HepG2 (cell line): ENCODE results near the gene AHCYL1. TPM values are rescaled to one million over a fixed set of nuclear protein-coding genes. Genes with fewer than 3 reads are reported as not detected.

Experiments used
- ATAC-seq: fragments of 200-7000 bp; cut with Tn5 transposase; 3 replicates; pipeline ENCODE4 v1.9.1; 2020; ENCODE audit warnings: mild to moderate bottlenecking, moderate library complexity
- BruUV-seq: library from RNA; stranded (reverse); fragments of 400-500 nt; replicated peaks from 2 replicates; lab custom pipeline; 2021; lab: Mats Ljungman, UMichigan
- CTCF ChIA-PET: fragments of 300-600 bp; formaldehyde crosslinking; extraction: SDS; loops from one replicate; lab custom pipeline; 2021; ENCODE audit warnings: low total read pairs, inconsistent platforms, low intra/inter-chr PET ratio; lab: Yijun Ruan, JAX
- POLR2A ChIA-PET: fragments of 350-600 bp; sonication (Branson Sonifier 250); formaldehyde crosslinking; loops from one replicate; lab custom pipeline; 2020; ENCODE audit warnings: antibody characterized with exemption, inconsistent platforms; lab: Yijun Ruan, JAX
- DNase-seq: peaks from one replicate; pipeline ENCODE4 v3.0.0-alpha.2; 2015; ENCODE audit warnings: low spot score
- FAIRE-seq: peaks from 3 replicates; lab custom pipeline; 2011; peaks lifted over from hg19 to GRCh38; lab: Jason Lieb, UNC
- H2AFZ ChIP-seq: one replicate; pipeline ENCODE4 v1.6.1; 2011; ENCODE audit warnings: low read length, inconsistent platforms
- H3K27ac ChIP-seq: fragments of 300-600 bp; 3 replicates; pipeline ENCODE4 v1.8.0; 2011; ENCODE audit warnings: mixed run types, mild to moderate bottlenecking, mixed read lengths, low read length, inconsistent platforms; ENCODE audit not compliant: insufficient read depth; ENCODE audit errors: extremely low read length
- H3K27me3 ChIP-seq, 2 experiments: fragments of 200-600 bp in 1 of 2; 2 replicates in 1 of 2; 3 replicates in 1 of 2; pipeline versions ENCODE4 v1.6.0 to v1.8.0; 2011; ENCODE audit warnings: low read length in 2 of 2, mild to moderate bottlenecking in 2 of 2, moderate library complexity in 2 of 2, inconsistent platforms in 1 of 2; ENCODE audit not compliant: insufficient read depth in 2 of 2, control insufficient read depth in 1 of 2
- H3K36me3 ChIP-seq, 2 experiments: fragments of 200-600 bp in 1 of 2; replicated peaks in 1 of 2; 2 replicates in 1 of 2; 3 replicates in 1 of 2; pipeline versions ENCODE4 v1.5.1 to v1.8.0; 2011; ENCODE audit warnings: low read length in 2 of 2, inconsistent platforms in 1 of 2; ENCODE audit not compliant: insufficient read depth in 2 of 2, control insufficient read depth in 1 of 2
- H3K4me1 ChIP-seq: 2 replicates; pipeline ENCODE4 v1.5.1; 2012; ENCODE audit warnings: low read length, inconsistent platforms; ENCODE audit not compliant: insufficient read depth
- H3K4me2 ChIP-seq: 2 replicates; pipeline ENCODE4 v1.6.0; 2011; ENCODE audit warnings: low read depth, low read length, inconsistent platforms
- H3K4me3 ChIP-seq, 3 experiments: fragments of 200-600 bp in 1 of 3; sonication (generic), shearing (Covaris generic) in 1 of 3; replicated peaks in 1 of 3; 2 replicates each; pipeline ENCODE4 v1.5.1; 2011 to 2016; ENCODE audit warnings: low read length in 3 of 3, inconsistent platforms in 2 of 3, low read depth in 2 of 3, mild to moderate bottlenecking in 2 of 3, control low read depth in 1 of 3, mixed read lengths in 1 of 3; ENCODE audit not compliant: insufficient read depth in 1 of 3
- H3K79me2 ChIP-seq: one replicate; pipeline ENCODE4 v1.6.1; 2011; ENCODE audit warnings: low read length, inconsistent platforms; ENCODE audit not compliant: insufficient read depth
- H3K9ac ChIP-seq: 2 replicates; pipeline ENCODE4 v1.6.0; 2011; ENCODE audit warnings: mild to moderate bottlenecking, low read depth, low read length, inconsistent platforms; ENCODE audit not compliant: insufficient read depth
- H3K9me3 ChIP-seq: 2 replicates; pipeline ENCODE4 v1.5.1; 2012; ENCODE audit warnings: mild to moderate bottlenecking, low read length
- H4K20me1 ChIP-seq: 2 replicates; pipeline ENCODE4 v1.6.0; 2011; ENCODE audit warnings: inconsistent platforms, mild to moderate bottlenecking, low read length, moderate library complexity; ENCODE audit not compliant: insufficient read depth
- AHR ChIP-seq: IDR thresholded peaks from 2 replicates; pipeline ENCODE4 v1.6.1; 2018; ENCODE audit warnings: missing genetic modification reagents, missing compliant biosample characterization
- CEBPG ChIP-seq: IDR thresholded peaks from 2 replicates; pipeline ENCODE4 v1.6.1; 2016
- DMTF1 ChIP-seq: sonication (generic); formaldehyde crosslinking; IDR thresholded peaks from 2 replicates; pipeline ENCODE4 v1.4.0; 2020; ENCODE audit warnings: mild to moderate bottlenecking, missing genetic modification reagents
- ETS1 ChIP-seq: sonication (generic); formaldehyde crosslinking; IDR thresholded peaks from 2 replicates; pipeline ENCODE4 v1.4.0; 2020; ENCODE audit warnings: missing genetic modification reagents
- FOXA3 ChIP-seq: IDR thresholded peaks from 2 replicates; pipeline ENCODE4 v1.6.1; 2016; ENCODE audit warnings: missing genetic modification reagents, missing compliant biosample characterization
- GATAD2A ChIP-seq: IDR thresholded peaks from 2 replicates; pipeline ENCODE4 v1.6.1; 2016
- HCFC1 ChIP-seq: fragments of 150-350 bp; IDR thresholded peaks from 2 replicates; pipeline ENCODE4 v1.6.1; 2014; ENCODE audit warnings: low read depth, low read length
- MLLT10 ChIP-seq: sonication (generic); formaldehyde crosslinking; IDR thresholded peaks from 2 replicates; pipeline ENCODE4 v1.4.0; 2020; ENCODE audit warnings: missing genetic modification reagents
- MTF2 ChIP-seq: sonication (generic); formaldehyde crosslinking; IDR thresholded peaks from 2 replicates; pipeline ENCODE4 v1.5.0; 2020; ENCODE audit warnings: missing genetic modification reagents, borderline replicate concordance
- NBN ChIP-seq: fragments of 450-650 bp; conservative IDR thresholded peaks from 2 replicates; pipeline ENCODE4 v1.6.1; 2017
- PCBP1 ChIP-seq: fragments of 200-400 bp; formaldehyde crosslinking; IDR thresholded peaks from 2 replicates; pipeline ENCODE4 v1.6.1; 2017; ENCODE audit warnings: mild to moderate bottlenecking, low read depth, low read length, borderline replicate concordance
- POLR2AphosphoS5 ChIP-seq: IDR thresholded peaks from 2 replicates; pipeline ENCODE4 v1.6.1; 2012; ENCODE audit warnings: low read depth, low read length
- POLR2G ChIP-seq: fragments of 200-400 bp; formaldehyde crosslinking; IDR thresholded peaks from 2 replicates; pipeline ENCODE4 v1.6.1; 2018; ENCODE audit warnings: mild to moderate bottlenecking, low read depth, low read length, moderate library complexity
- TFAP4 ChIP-seq: sonication (generic); IDR thresholded peaks from 2 replicates; pipeline ENCODE4 v1.6.1; 2016; ENCODE audit warnings: low read depth, borderline replicate concordance
- THYN1 ChIP-seq: sonication (generic); formaldehyde crosslinking; IDR thresholded peaks from 2 replicates; pipeline ENCODE4 v1.8.1; 2023; ENCODE audit warnings: low read depth, mild to moderate bottlenecking, moderate library complexity, missing genetic modification reagents, borderline replicate concordance
- XRCC5 ChIP-seq: fragments of 200-400 bp; formaldehyde crosslinking; optimal IDR thresholded peaks from 2 replicates; pipeline ENCODE3; 2017; ENCODE audit warnings: mild to moderate bottlenecking, low read length
- ZNF552 ChIP-seq: sonication (generic); formaldehyde crosslinking; IDR thresholded peaks from 2 replicates; pipeline ENCODE4 v1.9.0; 2022; ENCODE audit warnings: missing genetic modification reagents, mild to moderate bottlenecking, borderline replicate concordance
- ZNF746 ChIP-seq: sonication (generic); formaldehyde crosslinking; IDR thresholded peaks from 2 replicates; pipeline ENCODE4 v1.8.0; 2022; ENCODE audit warnings: mild to moderate bottlenecking, missing genetic modification reagents
- ZNF772 ChIP-seq: sonication (generic); formaldehyde crosslinking; IDR thresholded peaks from 2 replicates; pipeline ENCODE4 v1.5.0; 2020; ENCODE audit warnings: mild to moderate bottlenecking, missing genetic modification reagents
- ZSCAN29 ChIP-seq: sonication (generic); formaldehyde crosslinking; conservative IDR thresholded peaks from 2 replicates; pipeline ENCODE4 v1.4.0; 2020; ENCODE audit warnings: mild to moderate bottlenecking, missing genetic modification reagents
- WGBS: methylation state at CpG from one replicate; pipeline ENCODE4 v1.1.6; 2017; ENCODE audit warnings: low lambda C conversion rate; 5-methylcytosine and 5-hydroxymethylcytosine counted together
- in situ Hi-C: cut with HindIII; loops from 2 replicates; pipeline ENCODE4 v1.10.0; 2017; ENCODE audit warnings: low pct_unique_long_range_greater_than_20kb; ENCODE audit not compliant: extremely low pct_ligation_motif_present
- intact Hi-C: fragments of 100-400 bp; cut with micrococcal nuclease; formaldehyde crosslinking; loops from one replicate; pipeline ENCODE4 v1.10.0; 2022; ENCODE audit not compliant: unreplicated experiment
- polyA plus RNA-seq, 8 experiments: library from polyadenylated mRNA; depleted of rRNA in 3 of 8; stranded (reverse) in 7 of 8; unstranded in 1 of 8; fragments of >200 nt; fragmentation: Illumina TruSeq in 4 of 8; extraction: Trizol in 4 of 8; gene quantifications; 2 replicates each; pipeline versions ENCODE4 v1.2.1 to v1.2.3, GENCODE V29; 2011 to 2016; ENCODE audit warnings: low read depth in 4 of 8, missing spikeins in 1 of 8, mixed read lengths in 1 of 8; ENCODE audit not compliant: insufficient read depth in 1 of 8
- total RNA-seq, 5 experiments: library from RNA; depleted of rRNA; stranded (reverse); fragments of >200 nt; fragmentation: Illumina TruSeq; extraction: Trizol; gene quantifications; 2 replicates each; pipeline ENCODE4 v1.2.3, GENCODE V29; 2016; ENCODE audit warnings: low read depth in 1 of 5

Gene AHCYL1
- total and polyA plus RNA-seq, 2 of the 13 experiments (the other 11 are each of a cell fraction or from before 2014, with no cell fraction given), result 40.9 to 76.3 TPM

- Histone ChIP-seq H3K9me3 (no peaks in the 10 kb centered on the region), H4K20me1 (no peaks in the 10 kb centered on the region), H3K27ac (no peak overlapping the region), H3K79me2 (no peaks in the 10 kb centered on the region), H3K9ac (no peak overlapping the region), H2AFZ (no peak overlapping the region), H3K4me1 (peaks cover 8% of the 10 kb centered on the region), H3K36me3 (peaks cover 43 to 91% of the 10 kb centered on the region in 2 experiments), H3K4me2 (no peak overlapping the region), H3K4me3 (no peak overlapping the region), H3K27me3 (no peaks in the 10 kb centered on the region)
- in situ Hi-C loops (no loop called here), intact Hi-C loops (no loop called here)
- no peak for ATAC-seq
- no peak for TF ChIP-seq POLR2AphosphoS5
- TF ChIP-seq DMTF1, result no peak
- TF ChIP-seq MLLT10, result no peak
- TF ChIP-seq ZNF772 (CRISPR knock-in tag), result no peak
- TF ChIP-seq CEBPG (CRISPR knock-in tag), result no peak
- no peak for TF ChIP-seq FOXA3
- TF ChIP-seq ZSCAN29, result no peak
- TF ChIP-seq PCBP1, result no peak
- no peak for TF ChIP-seq NBN
- TF ChIP-seq THYN1 (CRISPR knock-in tag), result no peak
- TF ChIP-seq MTF2 (CRISPR knock-in tag), result no peak
- TF ChIP-seq XRCC5, result no peak
- TF ChIP-seq ETS1 (CRISPR knock-in tag), result no peak
- TF ChIP-seq AHR, result no peak
- TF ChIP-seq TFAP4, result no peak
- TF ChIP-seq GATAD2A, result no peak
- TF ChIP-seq POLR2G, result no peak
- no peak for TF ChIP-seq HCFC1
- TF ChIP-seq ZNF552 (CRISPR knock-in tag), result no peak
- TF ChIP-seq ZNF746 (CRISPR knock-in tag), result no peak
- FAIRE-seq, result no peak
- ChIA-PET CTCF (no interaction called here), POLR2A (no interaction called here)
- no TSS peak for BruUV-seq
- no peak for DNase-seq
- WGBS, result 96% methylated on average over 9 of the region's 10 CpGs
Measured at GRCh38 chr1:110043016-110043415, 58.5 kb downstream of the AHCYL1 start.
